PC-3 (cell line): ENCODE data around the gene NRSN2. TPM values are rescaled to one million over a fixed set of nuclear protein-coding genes. Genes with fewer than 3 reads are reported as not detected.

Experiments used
- ATAC-seq: fragments of 200-7000 bp; cut with Tn5 transposase; 2 replicates; pipeline ENCODE4 v1.9.1; 2020; ENCODE audit warnings: mild to moderate bottlenecking, moderate library complexity
- BruUV-seq: library from RNA; stranded (reverse); fragments of 400-500 nt; replicated peaks from 2 replicates; lab custom pipeline; 2021; lab: Mats Ljungman, UMichigan
- CTCF ChIA-PET: fragments of 300-600 bp; sonication (Branson Sonifier 250); formaldehyde crosslinking; loops from one replicate; lab custom pipeline; 2022; ENCODE audit warnings: antibody characterized with exemption; lab: Charles Lee
- POLR2A ChIA-PET: fragments of 300-600 bp; sonication (Branson Sonifier 250); formaldehyde crosslinking; loops from one replicate; lab custom pipeline; 2022; ENCODE audit warnings: antibody characterized with exemption; ENCODE audit not compliant: unreplicated experiment; lab: Charles Lee
- DNase-seq: peaks from one replicate; pipeline ENCODE4 v3.0.0-alpha.2; 2015
- H2AFZ ChIP-seq: fragments of 300-600 bp; sonication (generic); 2 replicates; pipeline ENCODE4 v1.6.0; 2016; ENCODE audit warnings: antibody characterized with exemption, low read length
- H3F3A ChIP-seq: fragments of 300-600 bp; sonication (generic); one replicate; pipeline ENCODE4 v1.6.0; 2017; ENCODE audit warnings: antibody characterized with exemption, low read length, control low read depth, mild to moderate bottlenecking; ENCODE audit not compliant: unreplicated experiment
- H3K27ac ChIP-seq: fragments of 300-600 bp; sonication (generic); 2 replicates; pipeline ENCODE4 v1.5.1; 2016; ENCODE audit warnings: mild to moderate bottlenecking, low read length
- H3K27me3 ChIP-seq: fragments of 300-600 bp; sonication (generic); 2 replicates; pipeline ENCODE4 v1.6.1; 2016; ENCODE audit warnings: low read length, mixed read lengths
- H3K36me3 ChIP-seq: fragments of 300-600 bp; sonication (generic); 2 replicates; pipeline ENCODE4 v1.6.1; 2016; ENCODE audit warnings: low read depth, mixed run types, low read length, mixed read lengths
- H3K4me1 ChIP-seq: fragments of 300-600 bp; sonication (generic); 2 replicates; pipeline ENCODE4 v1.5.1; 2016; ENCODE audit warnings: low read length; ENCODE audit not compliant: insufficient read depth
- H3K4me2 ChIP-seq: fragments of 300-600 bp; sonication (generic); 2 replicates; pipeline ENCODE4 v1.6.0; 2016; ENCODE audit warnings: low read length
- H3K4me3 ChIP-seq: fragments of 300-600 bp; sonication (generic); 2 replicates; pipeline ENCODE4 v1.5.1; 2016; ENCODE audit warnings: mild to moderate bottlenecking, low read length, mixed read lengths
- H3K79me2 ChIP-seq: fragments of 300-600 bp; sonication (generic); 2 replicates; pipeline ENCODE4 v1.6.1; 2017; ENCODE audit warnings: low read length, mixed read lengths
- H3K9ac ChIP-seq: fragments of 300-600 bp; sonication (generic); 2 replicates; pipeline ENCODE4 v1.6.0; 2016; ENCODE audit warnings: mild to moderate bottlenecking, low read length
- H3K9me2 ChIP-seq: fragments of 300-600 bp; sonication (generic); replicated peaks from 2 replicates; pipeline ENCODE4 v1.6.1; 2016; ENCODE audit warnings: mixed run types, low read length, mixed read lengths
- H3K9me3 ChIP-seq: fragments of 300-600 bp; sonication (generic); 2 replicates; pipeline ENCODE4 v1.6.1; 2016; ENCODE audit warnings: low read length, mixed read lengths
- H4K20me1 ChIP-seq: fragments of 300-600 bp; sonication (generic); 2 replicates; pipeline ENCODE4 v1.6.1; 2016; ENCODE audit warnings: low read length, mixed read lengths
- CTCF ChIP-seq: fragments of 300-600 bp; sonication (generic); conservative IDR thresholded peaks from 2 replicates; pipeline ENCODE4 v1.5.1; 2017; ENCODE audit warnings: antibody characterized with exemption, low read depth, mild to moderate bottlenecking, low read length
- EZH2 ChIP-seq: fragments of 300-600 bp; sonication (generic); IDR thresholded peaks from one replicate; pipeline ENCODE4 v1.6.1; 2017; ENCODE audit warnings: antibody characterized with exemption, mild to moderate bottlenecking, low read length; ENCODE audit not compliant: unreplicated experiment
- EZH2phosphoT487 ChIP-seq: fragments of 300-600 bp; sonication (generic); IDR thresholded peaks from 2 replicates; pipeline ENCODE4 v1.6.1; 2018; ENCODE audit warnings: mild to moderate bottlenecking, antibody characterized with exemption, low read length, borderline replicate concordance
- intact Hi-C: fragments of 100-400 bp; cut with micrococcal nuclease; formaldehyde crosslinking; loops from 2 replicates; pipeline ENCODE4 v1.9.0; 2023
- total RNA-seq: library from RNA; depleted of rRNA; stranded (reverse); fragments of >200 nt; gene quantifications from 2 replicates; pipeline ENCODE4 v1.2.3, GENCODE V29; 2014

Gene NRSN2
- total RNA-seq, 1 experiment from 2014 or later: 50.7 TPM

GRCh38 chr20:329851-330232 lies 17.1 kb upstream of the NRSN2 start:
- POLR2A ChIA-PET: no interaction called here

GRCh38 chr20:330233-331149 lies 16.4 kb upstream of the NRSN2 start:
- Histone ChIP-seq H3K4me3 (no peak overlapping the region), H3K27me3 (no peaks in the 10 kb centered on the region), H3K79me2 (peaks cover 26% of the 10 kb centered on the region), H3K9me2 (no peaks in the 10 kb centered on the region), H3K36me3 (no peaks in the 10 kb centered on the region), H2AFZ (no peak overlapping the region), H3K27ac (no peak overlapping the region), H3K4me1 (peaks cover 16% of the 10 kb centered on the region), H4K20me1 (peaks cover 5% of the 10 kb centered on the region), H3K4me2 (no peak overlapping the region), H3K9ac (no peak overlapping the region), H3K9me3 (no peaks in the 10 kb centered on the region), H3F3A (no peaks in the 10 kb centered on the region)
- peak; percentile 83 for DNase-seq
- peak; percentile 18 for ATAC-seq
- intact Hi-C loops: loop anchor here (1.0 kb wide), 1 partner anchor 121 kb away; no protein-coding TSS in a partner anchor
- ChIA-PET CTCF (interaction anchor here (0.5 to 0.6 kb wide), 2 partner anchors 36 to 64 kb away, joined by 3 read pairs; no protein-coding TSS in a partner anchor), POLR2A (no interaction called here)
- BruUV-seq: no TSS peak
- TF ChIP-seq CTCF: peak; percentile 97
- no peak for TF ChIP-seq EZH2
- no peak for TF ChIP-seq EZH2phosphoT487

More at GRCh38 chr20:329851-330232, 17.1 kb upstream of the NRSN2 start:
- Histone ChIP-seq H3K9ac (no peak overlapping the region), H3K79me2 (peaks cover 26% of the 10 kb centered on the region), H3K36me3 (no peaks in the 10 kb centered on the region), H3K27ac (no peak overlapping the region), H3K4me1 (peaks cover 18% of the 10 kb centered on the region), H2AFZ (no peak overlapping the region), H3K9me2 (no peaks in the 10 kb centered on the region), H3F3A (no peaks in the 10 kb centered on the region), H4K20me1 (peaks cover 5% of the 10 kb centered on the region), H3K9me3 (no peaks in the 10 kb centered on the region), H3K4me3 (no peak overlapping the region), H3K4me2 (no peak overlapping the region), H3K27me3 (no peaks in the 10 kb centered on the region)
- intact Hi-C loops: loop anchor here (1.0 to 5.0 kb wide), 2 partner anchors 93 to 121 kb away; no protein-coding TSS in a partner anchor
- ATAC-seq (no peak), DNase-seq (no peak)
- TF ChIP-seq EZH2 (no peak), CTCF (no peak), EZH2phosphoT487 (no peak)
- CTCF ChIA-PET: no interaction called here
- BruUV-seq: no TSS peak
